GM12874 (cell line): ENCODE data around the gene UNC119B.

Source experiments
- TF ChIP-seq, protein P1 (sequence below): IDR thresholded peaks from 2 replicates; pipeline ENCODE4 v1.5.1; 2011; ENCODE audit warnings: low read depth, mild to moderate bottlenecking, control low read depth, low read length, moderate library complexity; ENCODE audit not compliant: insufficient read depth

The UNC119B gene

DNA sequence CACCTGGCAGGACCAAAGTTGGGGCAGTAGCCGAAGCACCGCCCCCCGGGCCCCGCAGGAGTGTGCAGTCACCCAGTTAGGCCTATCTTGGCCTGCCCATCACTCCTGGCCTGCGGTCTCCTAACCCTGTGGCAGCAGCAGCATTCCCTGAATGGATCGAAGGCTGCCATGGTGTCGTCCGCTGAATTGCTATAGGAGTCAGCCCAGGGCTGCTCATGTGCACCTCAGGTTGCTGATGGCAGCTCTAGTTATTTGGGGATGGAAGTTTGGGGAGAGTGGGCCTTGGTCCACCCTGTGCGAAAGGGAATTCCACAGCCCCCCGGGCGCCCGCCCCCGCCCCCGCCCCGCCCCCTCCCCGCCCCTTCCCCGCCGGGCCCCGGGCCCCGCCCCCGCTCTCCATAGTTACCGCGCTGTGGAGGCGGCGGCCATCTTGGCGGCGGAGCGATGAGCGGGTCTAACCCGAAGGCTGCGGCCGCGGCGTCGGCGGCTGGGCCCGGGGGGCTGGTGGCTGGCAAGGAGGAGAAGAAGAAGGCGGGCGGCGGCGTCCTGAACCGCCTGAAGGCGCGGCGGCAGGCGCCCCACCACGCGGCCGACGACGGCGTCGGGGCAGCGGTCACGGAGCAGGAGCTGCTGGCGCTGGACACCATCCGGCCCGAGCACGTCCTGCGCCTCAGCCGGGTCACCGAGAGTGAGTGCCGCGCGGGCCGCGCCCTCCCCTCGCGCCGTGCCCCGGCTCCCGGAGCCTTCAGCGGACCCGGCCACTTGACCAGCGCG is at the start of gene UNC119B:
Gene UNC119B, plus strand, starts transcription at position 428 of the 774 bp plus-strand sequence. Its CDS starts 17 bp downstream, at position 445.
- TF ChIP-seq, protein P1, sequence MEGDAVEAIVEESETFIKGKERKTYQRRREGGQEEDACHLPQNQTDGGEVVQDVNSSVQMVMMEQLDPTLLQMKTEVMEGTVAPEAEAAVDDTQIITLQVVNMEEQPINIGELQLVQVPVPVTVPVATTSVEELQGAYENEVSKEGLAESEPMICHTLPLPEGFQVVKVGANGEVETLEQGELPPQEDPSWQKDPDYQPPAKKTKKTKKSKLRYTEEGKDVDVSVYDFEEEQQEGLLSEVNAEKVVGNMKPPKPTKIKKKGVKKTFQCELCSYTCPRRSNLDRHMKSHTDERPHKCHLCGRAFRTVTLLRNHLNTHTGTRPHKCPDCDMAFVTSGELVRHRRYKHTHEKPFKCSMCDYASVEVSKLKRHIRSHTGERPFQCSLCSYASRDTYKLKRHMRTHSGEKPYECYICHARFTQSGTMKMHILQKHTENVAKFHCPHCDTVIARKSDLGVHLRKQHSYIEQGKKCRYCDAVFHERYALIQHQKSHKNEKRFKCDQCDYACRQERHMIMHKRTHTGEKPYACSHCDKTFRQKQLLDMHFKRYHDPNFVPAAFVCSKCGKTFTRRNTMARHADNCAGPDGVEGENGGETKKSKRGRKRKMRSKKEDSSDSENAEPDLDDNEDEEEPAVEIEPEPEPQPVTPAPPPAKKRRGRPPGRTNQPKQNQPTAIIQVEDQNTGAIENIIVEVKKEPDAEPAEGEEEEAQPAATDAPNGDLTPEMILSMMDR, result no peak

DNA sequence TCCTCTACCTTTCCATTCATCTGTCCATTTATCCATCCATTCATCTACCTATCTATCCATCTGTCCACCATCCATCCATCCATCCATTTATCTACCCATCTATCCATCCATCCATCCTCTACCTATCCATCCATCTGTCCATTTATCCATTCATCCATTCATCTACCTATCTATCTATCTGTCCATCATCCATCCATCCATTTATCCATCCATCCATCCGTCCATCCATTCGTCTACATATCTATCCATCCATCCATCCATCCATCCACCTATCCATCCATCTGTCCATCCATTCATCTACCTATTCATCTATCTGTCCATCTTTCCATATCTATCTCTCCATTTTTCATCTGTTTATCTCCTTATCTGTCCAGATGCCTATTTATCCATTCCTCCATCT is 48.8 kb upstream of the UNC119B start:
- TF ChIP-seq, protein P1, result no peak

DNA sequence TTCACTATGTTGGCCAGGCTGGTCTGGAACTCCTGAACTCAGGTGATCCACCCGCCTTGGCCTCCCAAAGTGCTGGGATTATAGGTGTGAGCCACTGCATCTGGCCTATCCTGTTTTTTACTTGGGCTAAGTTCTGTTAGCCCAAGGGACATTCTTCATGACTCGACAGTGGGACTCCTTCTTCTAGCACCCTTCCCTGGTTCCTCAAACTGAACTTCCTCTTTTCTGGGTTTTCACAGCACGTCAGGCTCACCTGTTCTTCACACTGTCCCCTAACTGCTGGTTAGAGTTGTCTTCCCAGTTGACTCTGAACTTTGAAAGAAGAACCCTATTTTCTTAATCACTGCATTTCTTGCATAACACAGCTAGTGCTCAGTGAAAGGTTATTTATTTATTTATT is 47.4 kb upstream of the UNC119B start:
- TF ChIP-seq, protein P1, result no peak

DNA sequence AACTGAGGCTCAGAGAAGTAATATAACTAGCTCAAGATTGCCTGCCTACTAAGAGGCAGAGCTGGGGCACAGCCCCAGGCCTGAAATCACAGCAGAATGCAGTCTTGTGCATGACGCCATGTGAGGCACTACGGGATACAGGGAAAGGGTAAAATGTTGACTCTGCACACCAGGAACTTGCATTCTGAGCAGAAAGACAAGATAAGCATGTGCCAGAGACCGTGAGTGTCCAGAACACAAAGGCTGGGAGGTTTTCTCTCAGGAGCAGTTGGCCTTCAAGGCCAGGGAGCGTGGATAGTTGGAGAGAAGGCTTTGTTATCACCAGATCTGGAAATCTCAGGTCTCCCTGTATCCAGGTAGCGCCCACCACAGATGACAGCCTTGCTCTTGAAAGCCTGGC is 46.5 kb upstream of the UNC119B start:
- TF ChIP-seq, protein P1, result no peak

DNA sequence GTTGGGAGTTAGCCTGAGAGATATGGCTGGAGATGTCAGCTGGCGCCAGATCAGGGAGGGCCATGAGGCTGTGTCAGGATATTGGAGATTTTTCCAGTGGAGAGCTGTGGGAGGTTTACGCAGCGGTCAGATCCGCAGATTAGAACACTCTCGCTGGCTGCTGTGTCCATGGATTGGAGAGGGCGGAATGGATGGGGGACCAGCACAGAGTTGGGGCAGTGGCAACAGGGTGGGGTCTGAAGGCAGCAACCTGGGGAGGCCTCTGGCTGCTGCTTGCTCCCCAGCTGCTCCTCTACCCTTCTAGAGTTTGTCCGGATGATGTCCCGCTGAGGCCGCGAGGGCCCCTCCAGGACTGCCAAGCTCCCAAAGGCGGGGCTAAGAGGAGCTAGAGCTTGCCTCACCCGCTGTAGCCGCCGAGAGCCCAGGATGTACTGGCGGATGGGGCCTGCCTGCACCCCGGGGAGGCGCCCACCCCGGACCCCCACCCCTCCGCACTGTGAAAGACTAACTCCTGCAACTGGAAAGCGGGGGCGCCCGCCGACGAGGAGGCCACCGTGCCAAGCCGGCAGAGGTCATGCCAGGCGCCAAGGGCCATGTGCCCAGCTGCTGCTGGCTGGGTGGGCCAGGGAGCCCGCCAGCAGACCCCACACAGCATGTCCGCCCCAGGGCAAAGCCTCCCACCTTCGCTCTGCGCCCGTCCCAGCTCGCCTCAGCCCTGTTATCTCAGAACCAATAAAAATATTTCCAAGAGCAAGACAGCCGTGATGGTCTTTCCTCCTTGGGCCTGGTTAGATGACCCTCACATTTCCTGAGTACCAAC is 43.5 kb upstream of the UNC119B start:
- TF ChIP-seq, protein P1, result no peak

DNA sequence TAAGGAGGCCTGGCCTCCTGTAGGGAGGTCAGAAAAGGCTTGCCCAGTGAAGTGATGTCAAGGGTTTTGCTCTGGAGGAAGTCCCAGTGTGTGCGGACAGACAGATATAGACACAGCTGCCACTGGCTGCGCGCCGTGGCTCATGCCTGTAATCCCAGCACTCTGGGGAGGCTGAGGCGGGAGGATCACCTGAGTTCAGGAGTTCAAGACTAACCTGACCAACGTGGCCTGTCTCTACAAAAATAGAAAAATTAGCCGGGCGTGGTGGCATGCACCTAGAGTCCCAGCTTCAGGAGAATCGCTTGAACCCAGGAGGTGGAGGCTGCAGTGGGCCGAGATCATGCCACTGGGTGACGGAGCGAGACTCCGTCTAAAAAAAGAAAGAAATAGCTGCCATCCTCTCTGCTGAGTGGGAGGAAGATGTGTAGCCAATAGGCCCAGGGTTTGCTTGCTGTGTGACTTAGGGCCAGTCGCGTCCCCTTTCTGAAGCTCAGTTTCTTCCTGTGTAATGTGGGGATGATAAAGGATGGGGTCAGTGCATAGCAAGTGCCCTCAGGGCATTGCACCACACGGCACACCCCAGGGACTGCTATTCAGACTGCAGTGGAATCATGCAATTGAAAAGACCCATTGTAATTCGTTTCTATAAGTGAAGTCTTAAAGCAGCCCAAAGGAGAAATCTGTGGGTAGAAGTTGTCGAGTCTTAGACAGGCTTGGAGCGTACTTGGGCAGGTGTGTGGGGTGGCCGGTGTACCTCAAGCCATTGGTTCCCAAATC is 42.0 kb upstream of the UNC119B start:
- TF ChIP-seq, protein P1, result no peak
